Heart left ventricle (tissue), 13 donors: ENCODE measurements around the gene SUGCT.

Experiments
- CTCF ChIP-seq, 12 donors: fragments of 200-600 bp; sonication (generic) in 4 of 12; IDR thresholded peaks; one replicate each; pipeline versions ENCODE4 v1.5.0 to v1.8.0; 2018 to 2022; ENCODE audit warnings: antibody characterized with exemption in 12 of 12, mild to moderate bottlenecking in 5 of 12
- POLR2A ChIP-seq, 2 donors: fragments of 450-650 bp; IDR thresholded peaks; one replicate each; pipeline ENCODE4 v1.6.1; 2017; ENCODE audit warnings: antibody characterized with exemption in 2 of 2, mild to moderate bottlenecking in 2 of 2, moderate library complexity in 2 of 2
- donor health status: ischemic (EF 13 %, LVEDD 7.1; RV severe dilation, severe dysfunction).
- donor health status: DM: no; HTN: yes; CAD: no.
- donor health status: DM: no; HTN: no; CAD: no.
- donor health status: ischemic (EF 25% LVEDD 6.9; RV normal size, moderate dysfunction).
- donor health status: ischemic (EF 25% LVEDD 5.7; RV mildly dilated, moderate dysfunction).
- donor health status: ischemic (EF 35%, LVEDD 5.7; RV mildly dilated, moderate dysfunction).
- donor health status: nonischemic (EF 11% LVEDD 7.7; RV severe dilation, severe dysfunction).
- donor health status: DM: yes; HTN: yes; CAD: no.
- donor health status: PGD.
- donor health status: ischemic (EF 29% LVEDD 5.4; RV normal size, mild dysfunction).
- donor health status: nonischemic (EF 23%, LVEDD 6.1; RV moderate dilation, normal function).

- TF ChIP-seq CTCF (IDR thresholded peaks at IDR 0.05) (no peak), POLR2A (IDR thresholded peaks at IDR 0.05) (no peak)
Observed at GRCh38 chr7:40850017-40850416, 715.2 kb downstream of the SUGCT start.
